ENCODE results near the gene DQX1. TPM values are rescaled to one million over a fixed set of nuclear protein-coding genes. Genes with fewer than 3 reads are reported as not detected.

DQX1 gene
- total and polyA plus RNA-seq, 2 of the 8 experiments (the other 6 are each of a cell fraction or from before 2014, with no cell fraction given) = 0.76 to 1.1 TPM

DNA sequence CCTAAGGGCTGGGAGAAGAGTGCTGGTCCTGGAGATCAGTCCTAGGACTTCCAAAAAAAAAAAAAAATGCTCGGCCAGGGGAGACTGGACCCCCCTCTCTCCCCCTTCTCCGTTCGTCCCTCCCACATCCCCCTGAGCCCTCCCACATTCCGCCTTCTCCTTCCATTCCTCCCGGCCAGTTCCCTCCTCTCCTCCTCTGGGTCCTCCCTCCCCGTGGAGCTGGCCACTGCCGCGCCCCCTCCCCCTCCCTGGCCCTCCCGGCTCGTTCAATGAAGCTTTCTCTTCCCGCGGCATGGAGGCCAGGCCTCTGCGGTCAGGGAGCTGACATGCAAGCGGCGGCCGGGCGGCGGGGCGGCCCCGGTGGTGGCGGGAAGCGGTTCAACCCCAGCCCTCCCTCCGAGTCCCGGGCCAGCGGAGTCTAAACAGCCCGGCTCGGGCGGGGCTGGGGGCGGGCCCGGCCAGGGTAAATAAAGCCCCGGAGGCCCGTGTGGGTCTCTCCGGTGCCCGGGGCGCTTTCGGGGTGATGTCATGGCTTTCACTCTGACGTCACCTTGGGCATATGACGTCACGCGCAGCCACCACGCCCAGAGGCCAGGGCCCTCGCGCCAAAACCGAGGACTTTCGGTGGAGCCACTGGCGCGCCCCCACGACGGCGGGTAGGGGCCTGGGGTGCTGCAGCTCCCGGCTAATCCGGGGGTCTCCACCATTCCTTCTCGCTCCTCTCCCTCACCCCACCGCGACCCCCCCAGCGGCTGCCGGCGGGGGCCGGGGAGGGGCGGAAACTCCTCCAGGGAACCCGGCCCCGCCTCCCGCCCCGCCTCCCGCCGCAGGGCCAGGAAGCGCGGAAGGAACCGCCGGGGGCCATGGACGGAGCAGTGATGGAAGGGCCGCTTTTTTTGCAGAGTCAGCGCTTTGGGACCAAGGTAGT lies 28.1 kb upstream of the DQX1 start, which contains the start of the genes DOK1 and LOXL3:
Gene DOK1, plus strand, starts transcription at position 829 of the 928 bp plus-strand sequence. Its CDS starts 35 bp downstream, at position 864.
Gene LOXL3, minus strand, starts transcription at position 51 of the 928 bp plus-strand sequence. CDS start 1,308 bp downstream, outside the sequence.
- DNase-seq (ENCODE audit: low read depth in 1 of 2, low spot score in 2 of 2) (peak in 1 of 2 experiments; percentile 95), FAIRE-seq (no peak)
- Histone ChIP-seq H3K9me3 (ENCODE audit: insufficient read depth in 2 of 2, low read depth in 1 of 2, low read length in 1 of 2) (no peaks in the 10 kb centered on the region), H3K18ac (ENCODE audit: extremely low read depth, low read length) (peak within 1 kb of the TSS; percentile 87), H3K36me3 (ENCODE audit: control insufficient read depth in 2 of 4, insufficient read depth in 4 of 4, low read length in 3 of 4) (peaks cover 0 to 3% (median 0%) of the 10 kb centered on the region in 4 experiments; a peak in 1 of 8 replicates), H3K4me3 (ENCODE audit: extremely low read depth in 1 of 4, insufficient read depth in 2 of 4, low read depth in 3 of 4, low read length in 4 of 4) (peak within 1 kb of the TSS; percentile 83 to 94 (median 90)), H2BK12ac (ENCODE audit: low read depth, low read length) (peak within 1 kb of the TSS; percentile 80), H3K4me2 (ENCODE audit: insufficient read depth in 1 of 2, low read depth in 2 of 2, low read length in 2 of 2) (peak within 1 kb of the TSS; percentile 93 to 94), H3K9ac (replicated peaks in 1 of 4; ENCODE audit: extremely low read depth in 1 of 4, low read depth in 3 of 4, low read length in 3 of 4) (peak within 1 kb of the TSS; percentile 49 to 77 (median 58); a peak in 6 of 7 replicates), H3K23ac (ENCODE audit: insufficient read length) (no peak within 1 kb of the TSS), H3K79me2 (ENCODE audit: control insufficient read depth in 1 of 2, insufficient read depth in 2 of 2, low read length in 2 of 2) (no peaks in the 10 kb centered on the region), H3K79me1 (ENCODE audit: low read depth, low read length) (no peaks in the 10 kb centered on the region; the same call in 1 of the 2 replicates), H4K8ac (ENCODE audit: extremely low read depth, insufficient read depth, low read length) (peak within 1 kb of the TSS; percentile 94), H3K56ac (replicated peaks; ENCODE audit: insufficient read length, low read depth, low read length) (peak within 1 kb of the TSS; percentile 56), H3K4me1 (replicated peaks in 1 of 4; ENCODE audit: control insufficient read depth in 3 of 4, insufficient read depth in 4 of 4, low read length in 3 of 4) (peaks cover 4 to 14% (median 8%) of the 10 kb centered on the region in 4 experiments), H3K27ac (ENCODE audit: low read depth, low read length) (0 out of 2 replicates have a peak within 1 kb of the TSS, but pooled peaks have one; percentile 11), H2AK5ac (ENCODE audit: low read depth, low read length) (no peak within 1 kb of the TSS), H3K23me2 (ENCODE audit: low read depth, low read length) (peaks cover 22% of the 10 kb centered on the region), H2BK120ac (replicated peaks; ENCODE audit: low read depth, low read length) (peak within 1 kb of the TSS; percentile 41), H3K4ac (replicated peaks; ENCODE audit: insufficient read length, low read depth, low read length) (no peak within 1 kb of the TSS), H4K91ac (replicated peaks; ENCODE audit: insufficient read length, low read length) (no peak within 1 kb of the TSS), H2BK5ac (ENCODE audit: low read depth, low read length) (peak within 1 kb of the TSS; percentile 79; the same call in 1 of the 2 replicates), H2AFZ (ENCODE audit: low read length) (peak within 1 kb of the TSS; percentile 84), H4K5ac (ENCODE audit: insufficient read length, low read depth, low read length) (peak within 1 kb of the TSS; percentile 70), H2BK20ac (ENCODE audit: low read length) (peak within 1 kb of the TSS; percentile 9; the same call in 1 of the 2 replicates), H4K20me1 (replicated peaks in 1 of 2; ENCODE audit: control insufficient read depth in 1 of 2, insufficient read depth in 2 of 2, low read length in 2 of 2) (peaks cover 2 to 4% of the 10 kb centered on the region in 2 experiments), H3K27me3 (replicated peaks in 1 of 4; ENCODE audit: control insufficient read depth in 3 of 4, extremely low read depth in 1 of 4, insufficient read depth in 3 of 4, low read length in 3 of 4) (peaks cover 4 to 56% (median 39%) of the 10 kb centered on the region in 4 experiments), H2BK15ac (ENCODE audit: low read length) (peak within 1 kb of the TSS; percentile 53; the same call in 1 of the 2 replicates), H3K14ac (ENCODE audit: insufficient read length) (peak within 1 kb of the TSS; percentile 53)
- 0% methylated on average over 46 of the region's 73 CpGs; no CpG with 5 or more reads in 1 of the 2 experiments for whole genome bisulfite sequencing, 2 experiments (ENCODE audit: extremely low coverage in 1 of 2, insufficient coverage in 1 of 2, insufficient read length in 1 of 2, insufficient replicate concordance in 2 of 2, low coverage in 1 of 2, low lambda C conversion rate in 2 of 2, missing lambda C conversion rate in 1 of 2)
- ChIA-PET POLR2A (ENCODE audit: partially characterized antibody) (interaction anchor here (0.6 to 2.6 kb wide), 13 partner anchors 16 to 281 kb away, joined by 3 to 16 read pairs (median 4); partner anchors contain the start of genes AUP1, CCDC142, HTRA2 and PCGF1), CTCF (ENCODE audit: partially characterized antibody) (interaction anchor here (0.7 to 2.3 kb wide), 4 partner anchors 18 to 71 kb away, joined by 3 to 10 read pairs (median 4); partner anchors contain the start of genes CCDC142 and TTC31)
- TF ChIP-seq ASH2L (IDR thresholded peaks at IDR 0.05; ENCODE audit: low read length) (peak; percentile 80), TAF1 (IDR thresholded peaks at IDR 0.05; ENCODE audit: low read depth, low read length) (peak; percentile 28)
- TF ChIP-seq, protein P1, sequence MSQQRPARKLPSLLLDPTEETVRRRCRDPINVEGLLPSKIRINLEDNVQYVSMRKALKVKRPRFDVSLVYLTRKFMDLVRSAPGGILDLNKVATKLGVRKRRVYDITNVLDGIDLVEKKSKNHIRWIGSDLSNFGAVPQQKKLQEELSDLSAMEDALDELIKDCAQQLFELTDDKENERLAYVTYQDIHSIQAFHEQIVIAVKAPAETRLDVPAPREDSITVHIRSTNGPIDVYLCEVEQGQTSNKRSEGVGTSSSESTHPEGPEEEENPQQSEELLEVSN (IDR thresholded peaks at IDR 0.05) = 0 out of 2 replicates have a peak, but pooled peaks have one; percentile 18
- TF ChIP-seq, protein P2, sequence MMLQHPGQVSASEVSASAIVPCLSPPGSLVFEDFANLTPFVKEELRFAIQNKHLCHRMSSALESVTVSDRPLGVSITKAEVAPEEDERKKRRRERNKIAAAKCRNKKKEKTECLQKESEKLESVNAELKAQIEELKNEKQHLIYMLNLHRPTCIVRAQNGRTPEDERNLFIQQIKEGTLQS (IDR thresholded peaks at IDR 0.05; ENCODE audit: insufficient read depth, low read depth, low read length) = no peak
- TF ChIP-seq, protein P3, sequence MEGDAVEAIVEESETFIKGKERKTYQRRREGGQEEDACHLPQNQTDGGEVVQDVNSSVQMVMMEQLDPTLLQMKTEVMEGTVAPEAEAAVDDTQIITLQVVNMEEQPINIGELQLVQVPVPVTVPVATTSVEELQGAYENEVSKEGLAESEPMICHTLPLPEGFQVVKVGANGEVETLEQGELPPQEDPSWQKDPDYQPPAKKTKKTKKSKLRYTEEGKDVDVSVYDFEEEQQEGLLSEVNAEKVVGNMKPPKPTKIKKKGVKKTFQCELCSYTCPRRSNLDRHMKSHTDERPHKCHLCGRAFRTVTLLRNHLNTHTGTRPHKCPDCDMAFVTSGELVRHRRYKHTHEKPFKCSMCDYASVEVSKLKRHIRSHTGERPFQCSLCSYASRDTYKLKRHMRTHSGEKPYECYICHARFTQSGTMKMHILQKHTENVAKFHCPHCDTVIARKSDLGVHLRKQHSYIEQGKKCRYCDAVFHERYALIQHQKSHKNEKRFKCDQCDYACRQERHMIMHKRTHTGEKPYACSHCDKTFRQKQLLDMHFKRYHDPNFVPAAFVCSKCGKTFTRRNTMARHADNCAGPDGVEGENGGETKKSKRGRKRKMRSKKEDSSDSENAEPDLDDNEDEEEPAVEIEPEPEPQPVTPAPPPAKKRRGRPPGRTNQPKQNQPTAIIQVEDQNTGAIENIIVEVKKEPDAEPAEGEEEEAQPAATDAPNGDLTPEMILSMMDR (IDR thresholded peaks at IDR 0.05; ENCODE audit: control extremely low read depth in 1 of 3, insufficient read depth in 1 of 3, low read depth in 1 of 3, low read length in 3 of 3) = no peak
